ENCODE measurements around the gene TMEM30A. TPM values are rescaled to one million over a fixed set of nuclear protein-coding genes. Genes with fewer than 3 reads are reported as not detected.
A peak's percentile ranks its signal among the peaks of the same experiment; 100 is the strongest.

Gene TMEM30A
- total and polyA plus RNA-seq, 2 donors (not counting 3 experiments of a cell fraction or from before 2014, with no cell fraction given), result 42.2 to 197 TPM

- H3K4me3 ChIP-seq (replicated peaks in 1 of 3; ENCODE audit: insufficient read depth in 1 of 3, low read depth in 1 of 3, low read length in 3 of 3), result no peak overlapping the region
- H3K4me2 ChIP-seq (ENCODE audit: insufficient read depth, low read length), result no peak overlapping the region
- ChIA-PET POLR2A (no interaction called here), CTCF (interaction anchor here (1.1 to 1.6 kb wide), 2 partner anchors 8 to 10 kb away, joined by 3 to 10 read pairs; no protein-coding TSS in a partner anchor)
- dilution Hi-C loops (cut with MboI; ENCODE audit: extremely low pct_ligation_motif_present, low sequenced_read_pairs) (no loop called here), intact Hi-C loops (cut with micrococcal nuclease) (no loop called here)
- H3K9me3 ChIP-seq (replicated peaks; ENCODE audit: control insufficient read depth, insufficient read depth, low read length), result no peaks in the 10 kb centered on the region
- H2AFZ ChIP-seq (ENCODE audit: low read depth, low read length), result no peak overlapping the region
- H3K27ac ChIP-seq (ENCODE audit: insufficient read depth, low read depth, low read length), result no peak overlapping the region
- H3K79me2 ChIP-seq (ENCODE audit: control insufficient read depth, insufficient read depth, low read length), result no peaks in the 10 kb centered on the region
- no TSS peak for BruUV-seq (replicated peaks)
- H3K9me1 ChIP-seq (replicated peaks; ENCODE audit: control insufficient read depth, extremely low read depth, insufficient read depth, low read length), result no peaks in the 10 kb centered on the region
- TF ChIP-seq POLR2A (IDR thresholded peaks at IDR 0.05; ENCODE audit: low read depth, low read length), result no peak
- TF ChIP-seq MAX (IDR thresholded peaks at IDR 0.05; ENCODE audit: insufficient read depth, insufficient read length), result no peak
- TF ChIP-seq JUN (IDR thresholded peaks at IDR 0.05; ENCODE audit: borderline replicate concordance, insufficient read depth, insufficient read length, low read depth), result peak; percentile 82
- no peak for TF ChIP-seq EZH2 (IDR thresholded peaks at IDR 0.05; ENCODE audit: borderline replicate concordance, low read depth, low read length, severe bottlenecking)
- no peak for TF ChIP-seq GATA2 (IDR thresholded peaks at IDR 0.05; ENCODE audit: insufficient read depth, insufficient read length, low read depth, low read length)
- TF ChIP-seq POLR2AphosphoS5 (IDR thresholded peaks at IDR 0.05; ENCODE audit: insufficient read depth, low read depth, low read length), result no peak
- TF ChIP-seq MYC (IDR thresholded peaks at IDR 0.05; ENCODE audit: low read depth, low read length), result no peak
- no peak for TF ChIP-seq CTCF (IDR thresholded peaks at IDR 0.05; ENCODE audit: extremely low read depth in 1 of 2, insufficient read depth in 1 of 2, low read depth in 1 of 2, low read length in 2 of 2)
- peak; percentile 40 for TF ChIP-seq FOS (IDR thresholded peaks at IDR 0.05; ENCODE audit: borderline replicate concordance, insufficient read depth, low read length)
- H3K9ac ChIP-seq (replicated peaks; ENCODE audit: extremely low read depth, insufficient read depth, low read length), result no peak overlapping the region
- FAIRE-seq, result peak; percentile 12
- no peaks in the 10 kb centered on the region for H4K20me1 ChIP-seq (replicated peaks; ENCODE audit: control insufficient read depth, extremely low read depth, insufficient read depth, low read length)
- DNase-seq (ENCODE audit: low read depth, low spot score), result peak; percentile 71
- H3K27me3 ChIP-seq (ENCODE audit: control insufficient read depth in 2 of 2, insufficient read depth in 2 of 2, low read length in 2 of 2), result peaks cover 0 to 4% of the 10 kb centered on the region in 2 experiments
- H3K4me1 ChIP-seq (ENCODE audit: control insufficient read depth, extremely low read depth, insufficient read depth, low read length), result peaks cover 5% of the 10 kb centered on the region
- no peaks in the 10 kb centered on the region for H3K36me3 ChIP-seq (ENCODE audit: control insufficient read depth in 2 of 2, extremely low read depth in 1 of 2, insufficient read depth in 2 of 2, low read length in 2 of 2)
These were observed 67.4 kb downstream of the TMEM30A start for GRCh38 chr6:75217193-75217592.

All from endothelial cell of umbilical vein (primary cell).